Neural cell (in vitro differentiated cells): ENCODE results near the gene KLHL2. TPM values are rescaled to one million over a fixed set of nuclear protein-coding genes. Genes with fewer than 3 reads are reported as not detected.

ENCODE experiments used
- H2AFZ ChIP-seq: fragments of 200-600, 300-800 bp; sonication (generic), shearing (Covaris generic); 2 replicates; pipeline ENCODE4 v1.6.0; 2014; ENCODE audit warnings: low read depth, mild to moderate bottlenecking, antibody characterized with exemption, low read length, moderate library complexity
- H3F3A ChIP-seq: fragments of 200-600 bp; shearing (Covaris generic); 2 replicates; pipeline ENCODE4 v1.6.1; 2016; ENCODE audit warnings: mild to moderate bottlenecking, moderate library complexity, mixed read lengths, antibody characterized with exemption, low read length; ENCODE audit not compliant: insufficient read depth, poor library complexity, severe bottlenecking
- H3K27ac ChIP-seq: fragments of 200-600, 300-800 bp; sonication (generic), shearing (Covaris generic); 2 replicates; pipeline ENCODE4 v1.5.1; 2014; ENCODE audit warnings: mild to moderate bottlenecking, low read length, moderate library complexity
- H3K27me3 ChIP-seq: fragments of 300-800, 200-600 bp; sonication (generic), shearing (Covaris generic); 2 replicates; pipeline ENCODE4 v1.6.0; 2014; ENCODE audit warnings: mild to moderate bottlenecking, low read depth, low read length, moderate library complexity; ENCODE audit not compliant: insufficient read depth
- H3K36me3 ChIP-seq: fragments of 300-800, 200-600 bp; sonication (generic), shearing (Covaris generic); 2 replicates; pipeline ENCODE4 v1.5.1; 2014; ENCODE audit warnings: mild to moderate bottlenecking, antibody characterized with exemption, low read length, moderate library complexity; ENCODE audit not compliant: insufficient read depth
- H3K4me2 ChIP-seq: fragments of 300-800, 200-600 bp; sonication (generic), shearing (Covaris generic); 2 replicates; pipeline ENCODE4 v1.6.0; 2014; ENCODE audit warnings: mild to moderate bottlenecking, low read length
- H3K4me3 ChIP-seq: fragments of 300-800, 200-600 bp; sonication (generic), shearing (Covaris generic); 2 replicates; pipeline ENCODE4 v1.5.1; 2014; ENCODE audit warnings: mild to moderate bottlenecking, low read length, moderate library complexity
- H3K79me2 ChIP-seq: fragments of 200-600 bp; shearing (Covaris generic); replicated peaks from 2 replicates; pipeline ENCODE4 v1.6.0; 2014; ENCODE audit warnings: mild to moderate bottlenecking, low read length, moderate library complexity; ENCODE audit not compliant: insufficient read depth
- H3K9ac ChIP-seq: fragments of 300-800, 200-600 bp; sonication (generic), shearing (Covaris generic); 2 replicates; pipeline ENCODE4 v1.6.1; 2016; ENCODE audit warnings: mild to moderate bottlenecking, low read length, mixed read lengths
- H3K9me2 ChIP-seq: fragments of 200-600 bp; shearing (Covaris generic); 2 replicates; pipeline ENCODE4 v1.6.1; 2016; ENCODE audit warnings: mild to moderate bottlenecking, low read length, mixed read lengths; ENCODE audit not compliant: insufficient read depth
- H3K9me3 ChIP-seq: fragments of 200-600, 300-800 bp; sonication (generic), shearing (Covaris generic); 2 replicates; pipeline ENCODE4 v1.6.1; 2016; ENCODE audit warnings: mild to moderate bottlenecking, mixed run types, low read length, moderate library complexity, mixed read lengths
- H4K20me1 ChIP-seq: fragments of 200-600 bp; shearing (Covaris generic); 2 replicates; pipeline ENCODE4 v1.6.1; 2016; ENCODE audit warnings: mild to moderate bottlenecking, mixed run types; ENCODE audit not compliant: insufficient read depth
- EP300 ChIP-seq: fragments of 450-650 bp; conservative IDR thresholded peaks from 2 replicates; pipeline ENCODE4 v1.6.1; 2014; ENCODE audit warnings: antibody characterized with exemption, mild to moderate bottlenecking, moderate library complexity; ENCODE audit not compliant: poor library complexity, severe bottlenecking
- EZH2 ChIP-seq: fragments of 200-600, 300-800 bp; shearing (Covaris generic), sonication (generic); IDR thresholded peaks from 2 replicates; pipeline ENCODE4 v1.6.1; 2014; ENCODE audit warnings: antibody characterized with exemption, low read length, borderline replicate concordance, mild to moderate bottlenecking; ENCODE audit not compliant: insufficient read depth, poor library complexity, severe bottlenecking
- MXI1 ChIP-seq: fragments of 450-650 bp; conservative IDR thresholded peaks from 2 replicates; pipeline ENCODE4 v1.6.1; 2014; ENCODE audit warnings: antibody characterized with exemption, mild to moderate bottlenecking; ENCODE audit not compliant: poor library complexity, severe bottlenecking
- POLR2AphosphoS5 ChIP-seq: IDR thresholded peaks from 2 replicates; pipeline ENCODE4 v1.6.1; 2012
- RAD21 ChIP-seq: fragments of 450-650 bp; conservative IDR thresholded peaks from 2 replicates; pipeline ENCODE4 v1.6.1; 2014; ENCODE audit warnings: antibody characterized with exemption, mild to moderate bottlenecking, moderate library complexity
- SMC3 ChIP-seq: fragments of 450-650 bp; conservative IDR thresholded peaks from 2 replicates; pipeline ENCODE4 v1.6.1; 2014; ENCODE audit warnings: antibody characterized with exemption, mild to moderate bottlenecking, moderate library complexity; ENCODE audit not compliant: poor library complexity
- TAF1 ChIP-seq: IDR thresholded peaks from 2 replicates; pipeline ENCODE4 v1.6.1; 2012; ENCODE audit warnings: low read depth
- polyA plus RNA-seq: library from polyadenylated mRNA; depleted of rRNA; stranded (reverse); fragments of >200 nt; gene quantifications from 2 replicates; pipeline ENCODE4 v1.2.3, GENCODE V29; 2014
- TF ChIP-seq, protein P1 (sequence below): IDR thresholded peaks from 2 replicates; pipeline ENCODE4 v1.6.1; 2012; ENCODE audit warnings: borderline replicate concordance
- TF ChIP-seq, protein P2 (sequence below): fragments of 450-650 bp; IDR thresholded peaks from 2 replicates; pipeline ENCODE4 v1.5.1; 2014; ENCODE audit warnings: antibody characterized with exemption, mild to moderate bottlenecking, moderate library complexity; ENCODE audit not compliant: poor library complexity, severe bottlenecking

KLHL2 gene
- polyA plus RNA-seq, 1 donor from 2014 or later: 42.8 TPM

DNA sequence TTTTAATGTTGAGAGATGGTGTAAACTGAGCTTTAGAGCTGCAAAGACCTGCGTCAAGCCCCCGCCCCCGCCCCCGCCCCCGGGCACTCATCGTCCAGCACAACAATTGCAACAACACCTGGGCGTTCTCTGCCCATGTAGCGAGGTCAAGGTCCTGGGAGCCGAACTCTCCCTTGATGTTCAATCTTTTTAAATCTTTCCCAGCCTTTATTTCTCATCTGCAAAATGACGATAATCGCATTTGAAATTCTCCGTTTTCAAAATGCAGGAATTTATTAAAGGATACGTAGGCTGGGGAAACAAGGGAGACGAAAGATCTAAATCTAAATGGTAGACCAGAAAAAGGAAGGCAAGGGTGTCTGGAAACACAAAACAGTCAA is 119.5 kb downstream of the KLHL2 start:
- Histone ChIP-seq H3K79me2 (peaks cover 53% of the 10 kb centered on the region), H3K9ac (peak overlapping the region; percentile 85), H4K20me1 (peaks cover 6% of the 10 kb centered on the region), H2AFZ (peak overlapping the region; percentile 66), H3K9me3 (no peaks in the 10 kb centered on the region), H3K4me2 (peak overlapping the region; percentile 80), H3K4me3 (peak overlapping the region; percentile 75), H3K9me2 (no peaks in the 10 kb centered on the region), H3K27me3 (no peaks in the 10 kb centered on the region), H3K36me3 (no peaks in the 10 kb centered on the region), H3K27ac (peak overlapping the region; percentile 97), H3F3A (peaks cover 11% of the 10 kb centered on the region)
- peak; percentile 13 for TF ChIP-seq RAD21
- TF ChIP-seq, protein P1, sequence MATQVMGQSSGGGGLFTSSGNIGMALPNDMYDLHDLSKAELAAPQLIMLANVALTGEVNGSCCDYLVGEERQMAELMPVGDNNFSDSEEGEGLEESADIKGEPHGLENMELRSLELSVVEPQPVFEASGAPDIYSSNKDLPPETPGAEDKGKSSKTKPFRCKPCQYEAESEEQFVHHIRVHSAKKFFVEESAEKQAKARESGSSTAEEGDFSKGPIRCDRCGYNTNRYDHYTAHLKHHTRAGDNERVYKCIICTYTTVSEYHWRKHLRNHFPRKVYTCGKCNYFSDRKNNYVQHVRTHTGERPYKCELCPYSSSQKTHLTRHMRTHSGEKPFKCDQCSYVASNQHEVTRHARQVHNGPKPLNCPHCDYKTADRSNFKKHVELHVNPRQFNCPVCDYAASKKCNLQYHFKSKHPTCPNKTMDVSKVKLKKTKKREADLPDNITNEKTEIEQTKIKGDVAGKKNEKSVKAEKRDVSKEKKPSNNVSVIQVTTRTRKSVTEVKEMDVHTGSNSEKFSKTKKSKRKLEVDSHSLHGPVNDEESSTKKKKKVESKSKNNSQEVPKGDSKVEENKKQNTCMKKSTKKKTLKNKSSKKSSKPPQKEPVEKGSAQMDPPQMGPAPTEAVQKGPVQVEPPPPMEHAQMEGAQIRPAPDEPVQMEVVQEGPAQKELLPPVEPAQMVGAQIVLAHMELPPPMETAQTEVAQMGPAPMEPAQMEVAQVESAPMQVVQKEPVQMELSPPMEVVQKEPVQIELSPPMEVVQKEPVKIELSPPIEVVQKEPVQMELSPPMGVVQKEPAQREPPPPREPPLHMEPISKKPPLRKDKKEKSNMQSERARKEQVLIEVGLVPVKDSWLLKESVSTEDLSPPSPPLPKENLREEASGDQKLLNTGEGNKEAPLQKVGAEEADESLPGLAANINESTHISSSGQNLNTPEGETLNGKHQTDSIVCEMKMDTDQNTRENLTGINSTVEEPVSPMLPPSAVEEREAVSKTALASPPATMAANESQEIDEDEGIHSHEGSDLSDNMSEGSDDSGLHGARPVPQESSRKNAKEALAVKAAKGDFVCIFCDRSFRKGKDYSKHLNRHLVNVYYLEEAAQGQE: no peak

DNA sequence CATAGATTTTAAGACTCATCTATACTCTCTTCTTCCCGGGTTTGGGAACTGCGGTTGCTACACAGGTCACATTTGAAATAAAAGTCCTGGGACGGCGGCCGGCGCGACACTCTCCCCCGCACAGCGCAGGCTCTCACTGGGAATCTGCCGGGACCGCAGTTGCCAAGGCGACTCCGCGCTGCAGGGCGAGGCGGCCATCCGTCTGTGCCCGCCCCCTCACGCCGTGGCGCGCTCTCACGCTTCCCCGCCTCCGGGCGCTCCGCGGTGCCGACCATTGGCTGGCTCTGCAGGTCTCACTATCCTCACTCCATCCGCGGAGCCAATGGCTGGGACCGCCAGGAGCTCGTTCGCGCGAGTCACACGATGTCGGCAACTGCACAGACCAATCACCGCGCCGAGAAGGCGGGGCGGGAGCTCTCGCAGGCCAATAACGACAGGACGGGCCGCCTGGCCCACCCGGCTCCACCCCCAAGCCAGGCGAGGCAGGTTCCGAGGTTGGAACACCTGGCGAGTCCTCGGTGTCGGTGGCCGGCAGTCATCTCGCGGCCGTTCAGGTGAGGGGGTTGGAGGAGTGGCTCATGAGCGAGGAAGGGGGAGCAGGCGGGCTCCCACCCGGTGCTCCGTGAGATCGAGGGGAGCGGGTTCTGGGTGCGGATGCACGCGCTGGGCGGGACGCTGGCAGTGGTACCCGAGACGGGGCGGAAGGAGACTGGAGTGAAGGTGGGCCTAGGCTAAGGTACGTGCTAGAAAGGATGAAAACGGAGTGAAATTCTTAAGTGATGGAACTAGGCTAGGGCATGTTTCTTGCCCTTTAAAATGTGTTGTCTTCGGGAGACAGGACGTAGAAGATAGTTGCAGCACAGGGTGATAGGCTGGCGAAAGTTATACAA is 120.1 kb downstream of the KLHL2 start, which contains the start of gene MSMO1:
MSMO1 (plus strand) TSS at position 459 of the 890 bp plus-strand sequence. CDS start 5,702 bp downstream, outside the sequence.
- H2AFZ ChIP-seq: peak within 1 kb of the TSS; percentile 66
- peaks cover 11% of the 10 kb centered on the region for H3F3A ChIP-seq
- peaks cover 6% of the 10 kb centered on the region for H4K20me1 ChIP-seq
- H3K4me2 ChIP-seq: peak within 1 kb of the TSS; percentile 91
- H3K9ac ChIP-seq: peak within 1 kb of the TSS; percentile 88
- no peaks in the 10 kb centered on the region for H3K9me3 ChIP-seq
- no peaks in the 10 kb centered on the region for H3K36me3 ChIP-seq
- peak within 1 kb of the TSS; percentile 75 for H3K4me3 ChIP-seq
- no peaks in the 10 kb centered on the region for H3K27me3 ChIP-seq
- peak within 1 kb of the TSS; percentile 97 for H3K27ac ChIP-seq
- H3K9me2 ChIP-seq: no peaks in the 10 kb centered on the region
- TF ChIP-seq EZH2 (no peak), EP300 (peak; percentile 94), POLR2AphosphoS5 (peak; percentile 94), TAF1 (peak; percentile 82), SMC3 (peak; percentile 39), MXI1 (peak; percentile 83), RAD21 (peak; percentile 25)
- TF ChIP-seq, protein P1: peak; percentile 75
- TF ChIP-seq, protein P2, sequence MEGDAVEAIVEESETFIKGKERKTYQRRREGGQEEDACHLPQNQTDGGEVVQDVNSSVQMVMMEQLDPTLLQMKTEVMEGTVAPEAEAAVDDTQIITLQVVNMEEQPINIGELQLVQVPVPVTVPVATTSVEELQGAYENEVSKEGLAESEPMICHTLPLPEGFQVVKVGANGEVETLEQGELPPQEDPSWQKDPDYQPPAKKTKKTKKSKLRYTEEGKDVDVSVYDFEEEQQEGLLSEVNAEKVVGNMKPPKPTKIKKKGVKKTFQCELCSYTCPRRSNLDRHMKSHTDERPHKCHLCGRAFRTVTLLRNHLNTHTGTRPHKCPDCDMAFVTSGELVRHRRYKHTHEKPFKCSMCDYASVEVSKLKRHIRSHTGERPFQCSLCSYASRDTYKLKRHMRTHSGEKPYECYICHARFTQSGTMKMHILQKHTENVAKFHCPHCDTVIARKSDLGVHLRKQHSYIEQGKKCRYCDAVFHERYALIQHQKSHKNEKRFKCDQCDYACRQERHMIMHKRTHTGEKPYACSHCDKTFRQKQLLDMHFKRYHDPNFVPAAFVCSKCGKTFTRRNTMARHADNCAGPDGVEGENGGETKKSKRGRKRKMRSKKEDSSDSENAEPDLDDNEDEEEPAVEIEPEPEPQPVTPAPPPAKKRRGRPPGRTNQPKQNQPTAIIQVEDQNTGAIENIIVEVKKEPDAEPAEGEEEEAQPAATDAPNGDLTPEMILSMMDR: no peak
- peaks cover 60% of the 10 kb centered on the region for H3K79me2 ChIP-seq
